HFF-Myc (cell line): ENCODE measurements around the gene DRICH1.
"Not testable (repeated sequence)": the region's sequence is repeated elsewhere in the genome, so short reads cannot be mapped to it uniquely, and the experiment has no call there.

Experiments used
- DNase-seq: peaks from one replicate; pipeline ENCODE4 v3.0.0-alpha.2; 2011; ENCODE audit warnings: low read depth; ENCODE audit errors: extremely low read depth
- H3K4me3 ChIP-seq: replicated peaks from 2 replicates; pipeline ENCODE4 v1.5.1; 2011; ENCODE audit warnings: low read depth, mild to moderate bottlenecking, control low read depth, low read length
- TF ChIP-seq, protein P1 (sequence below): IDR thresholded peaks from 2 replicates; pipeline ENCODE4 v1.5.1; 2012; ENCODE audit warnings: mild to moderate bottlenecking, low read depth, low read length, control low read depth; ENCODE audit errors: missing control alignments

DRICH1 gene

GRCh38 chr22:23655891-23656475, 23.9 kb upstream of the DRICH1 start:
- no peak for DNase-seq
- TF ChIP-seq, protein P1, sequence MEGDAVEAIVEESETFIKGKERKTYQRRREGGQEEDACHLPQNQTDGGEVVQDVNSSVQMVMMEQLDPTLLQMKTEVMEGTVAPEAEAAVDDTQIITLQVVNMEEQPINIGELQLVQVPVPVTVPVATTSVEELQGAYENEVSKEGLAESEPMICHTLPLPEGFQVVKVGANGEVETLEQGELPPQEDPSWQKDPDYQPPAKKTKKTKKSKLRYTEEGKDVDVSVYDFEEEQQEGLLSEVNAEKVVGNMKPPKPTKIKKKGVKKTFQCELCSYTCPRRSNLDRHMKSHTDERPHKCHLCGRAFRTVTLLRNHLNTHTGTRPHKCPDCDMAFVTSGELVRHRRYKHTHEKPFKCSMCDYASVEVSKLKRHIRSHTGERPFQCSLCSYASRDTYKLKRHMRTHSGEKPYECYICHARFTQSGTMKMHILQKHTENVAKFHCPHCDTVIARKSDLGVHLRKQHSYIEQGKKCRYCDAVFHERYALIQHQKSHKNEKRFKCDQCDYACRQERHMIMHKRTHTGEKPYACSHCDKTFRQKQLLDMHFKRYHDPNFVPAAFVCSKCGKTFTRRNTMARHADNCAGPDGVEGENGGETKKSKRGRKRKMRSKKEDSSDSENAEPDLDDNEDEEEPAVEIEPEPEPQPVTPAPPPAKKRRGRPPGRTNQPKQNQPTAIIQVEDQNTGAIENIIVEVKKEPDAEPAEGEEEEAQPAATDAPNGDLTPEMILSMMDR, result no peak
- no peak overlapping the region for H3K4me3 ChIP-seq

GRCh38 chr22:23652711-23653110, 20.6 kb upstream of the DRICH1 start:
- TF ChIP-seq, protein P1, result no peak
- no peak overlapping the region for H3K4me3 ChIP-seq
- DNase-seq, result no peak

GRCh38 chr22:23652286-23652685, 20.2 kb upstream of the DRICH1 start:
- no peak overlapping the region for H3K4me3 ChIP-seq
- TF ChIP-seq, protein P1, result no peak
- DNase-seq, result no peak

GRCh38 chr22:23651676-23652075, 19.6 kb upstream of the DRICH1 start:
- H3K4me3 ChIP-seq, result no peak overlapping the region
- DNase-seq, result no peak
- TF ChIP-seq, protein P1, result no peak

- H3K4me3 ChIP-seq, result no peak overlapping the region
- TF ChIP-seq, protein P1, result no peak
- DNase-seq, result no peak
Measured at GRCh38 chr22:23649071-23649501, 17.0 kb upstream of the DRICH1 start.

- DNase-seq, H3K4me3 ChIP-seq: not testable (repeated sequence)
Measured at GRCh38 chr22:23646526-23646925, 14.4 kb upstream of the DRICH1 start.

GRCh38 chr22:23640206-23640605, 8.1 kb upstream of the DRICH1 start:
- not testable (repeated sequence) for H3K4me3 ChIP-seq, DNase-seq

GRCh38 chr22:23639661-23640060, 7.5 kb upstream of the DRICH1 start:
- TF ChIP-seq, protein P1, result no peak
- DNase-seq, result no peak
- no peak overlapping the region for H3K4me3 ChIP-seq
